Stomach (tissue), 9 donors: ENCODE measurements around the gene PHTF2. TPM values are rescaled to one million over a fixed set of nuclear protein-coding genes. Genes with fewer than 3 reads are reported as not detected.

Source experiments
- DNase-seq, 2 donors: peaks; one replicate each; pipeline versions ENCODE4 v3.0.0 to v3.0.0-alpha.2; 2013 to 2019
- H3K27ac ChIP-seq, 5 donors: fragments of 200-600 bp in 4 of 5; sonication (generic) in 4 of 5; one replicate each; pipeline ENCODE4 v1.5.1; 2013 to 2019; ENCODE audit warnings: mild to moderate bottlenecking in 1 of 5, moderate library complexity in 1 of 5
- H3K27me3 ChIP-seq, 3 donors: fragments of 200-600 bp; sonication (generic); one replicate each; pipeline ENCODE4 v1.5.1; 2017 to 2019; ENCODE audit warnings: mixed run types in 1 of 3
- H3K36me3 ChIP-seq, 4 donors: fragments of 200-600 bp; sonication (generic); 1 replicate in 3 of 4; 2 replicates in 1 of 4; pipeline ENCODE4 v1.5.1; 2016 to 2019
- H3K4me1 ChIP-seq, 4 donors: fragments of 200-600 bp; sonication (generic); one replicate each; pipeline ENCODE4 v1.5.1; 2016 to 2019
- H3K4me3 ChIP-seq, 4 donors: fragments of 200-600 bp; sonication (generic) in 3 of 4; one replicate each; pipeline ENCODE4 v1.5.1; 2016 to 2019; ENCODE audit warnings: mild to moderate bottlenecking in 1 of 4
- H3K9me3 ChIP-seq, 4 donors: fragments of 200-600 bp; sonication (generic); one replicate each; pipeline ENCODE4 v1.5.1; 2016 to 2019
- EP300 ChIP-seq: sonication (generic); formaldehyde crosslinking; IDR thresholded peaks from one replicate; pipeline ENCODE4 v1.6.1; 2017; ENCODE audit warnings: antibody characterized with exemption
- POLR2A ChIP-seq, 4 donors: fragments of 450-650 bp; IDR thresholded peaks; one replicate each; pipeline ENCODE4 v1.6.1; 2016; ENCODE audit warnings: antibody characterized with exemption in 4 of 4, control low read depth in 2 of 4, mild to moderate bottlenecking in 1 of 4, moderate library complexity in 1 of 4
- POLR2AphosphoS5 ChIP-seq, 3 donors: sonication (generic); formaldehyde crosslinking; IDR thresholded peaks; one replicate each; pipeline ENCODE4 v1.6.1; 2016; ENCODE audit warnings: antibody characterized with exemption in 3 of 3
- WGBS, 5 donors: extraction: QIAGEN DNeasy Blood & Tissue Kit in 3 of 5; methylation state at CpG; one replicate each; pipeline versions ENCODE4 v1.1.5 to v1.1.7; 2013 to 2018; 5-methylcytosine and 5-hydroxymethylcytosine counted together
- intact Hi-C: fragments of 100-400 bp; cut with DNase I; formaldehyde crosslinking; loops from one replicate; pipeline ENCODE4 v1.15.1; 2023; ENCODE audit warnings: low total_unique reads
- polyA plus RNA-seq, 3 donors: library from polyadenylated mRNA; stranded (reverse); fragments of 200-250 nt; gene quantifications; one replicate each; pipeline ENCODE4 v1.2.3, GENCODE V29; 2013
- total RNA-seq, 5 donors: library from RNA; depleted of rRNA; stranded (reverse); fragments of >200 nt; gene quantifications; one replicate each; pipeline versions ENCODE4 v1.1.0 to v1.2.3, GENCODE V29; 2014 to 2016
- TF ChIP-seq, protein P1 (sequence below), 7 experiments: fragments of 450-650 bp in 4 of 7; fragments of 200-600 bp in 3 of 7; sonication (generic) in 3 of 7; IDR thresholded peaks; one replicate each; pipeline ENCODE4 v1.5.1; 2016 to 2019; ENCODE audit warnings: antibody characterized with exemption in 7 of 7, control low read depth in 2 of 7, mild to moderate bottlenecking in 1 of 7
- donor health status: healthy with polysubstance abuse.
- donor health status: Bipolar disorder and iron deficiency.
- donor health status: healthy.

The PHTF2 gene
- total and polyA plus RNA-seq, 8 donors = 2.0 to 42.9 (median 12.5) TPM

DNA sequence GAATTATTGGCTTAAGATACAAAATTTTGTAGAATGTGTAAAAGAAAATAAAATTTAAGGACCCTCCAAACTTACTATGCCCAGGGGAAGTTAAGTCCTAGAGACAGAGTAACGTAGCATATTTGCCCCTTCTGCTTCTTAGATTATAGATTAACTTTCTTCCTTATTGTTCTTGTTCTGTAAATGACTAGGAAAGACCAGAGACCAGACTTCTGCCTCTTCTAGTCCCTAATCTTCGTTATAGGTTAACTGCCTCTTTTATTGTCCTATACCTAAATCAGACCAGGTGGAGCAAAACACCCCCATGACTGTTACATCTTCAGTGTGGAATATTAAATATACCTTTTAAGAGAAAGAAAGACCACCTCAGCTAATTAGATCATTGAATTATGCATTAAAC is 160.5 kb downstream of the PHTF2 start:
- DNase-seq = no peak
- Histone ChIP-seq H3K4me1 (no peaks in the 10 kb centered on the region), H3K4me3 (no peak overlapping the region), H3K27ac (no peak overlapping the region), H3K27me3 (no peaks in the 10 kb centered on the region), H3K9me3 (no peaks in the 10 kb centered on the region), H3K36me3 (peaks cover 0 to 2% (median under 1%) of the 10 kb centered on the region in 4 donors)
- no peak for TF ChIP-seq POLR2AphosphoS5 (IDR thresholded peaks at IDR 0.05)
- no peak for TF ChIP-seq POLR2A (IDR thresholded peaks at IDR 0.05)
- TF ChIP-seq, protein P1, sequence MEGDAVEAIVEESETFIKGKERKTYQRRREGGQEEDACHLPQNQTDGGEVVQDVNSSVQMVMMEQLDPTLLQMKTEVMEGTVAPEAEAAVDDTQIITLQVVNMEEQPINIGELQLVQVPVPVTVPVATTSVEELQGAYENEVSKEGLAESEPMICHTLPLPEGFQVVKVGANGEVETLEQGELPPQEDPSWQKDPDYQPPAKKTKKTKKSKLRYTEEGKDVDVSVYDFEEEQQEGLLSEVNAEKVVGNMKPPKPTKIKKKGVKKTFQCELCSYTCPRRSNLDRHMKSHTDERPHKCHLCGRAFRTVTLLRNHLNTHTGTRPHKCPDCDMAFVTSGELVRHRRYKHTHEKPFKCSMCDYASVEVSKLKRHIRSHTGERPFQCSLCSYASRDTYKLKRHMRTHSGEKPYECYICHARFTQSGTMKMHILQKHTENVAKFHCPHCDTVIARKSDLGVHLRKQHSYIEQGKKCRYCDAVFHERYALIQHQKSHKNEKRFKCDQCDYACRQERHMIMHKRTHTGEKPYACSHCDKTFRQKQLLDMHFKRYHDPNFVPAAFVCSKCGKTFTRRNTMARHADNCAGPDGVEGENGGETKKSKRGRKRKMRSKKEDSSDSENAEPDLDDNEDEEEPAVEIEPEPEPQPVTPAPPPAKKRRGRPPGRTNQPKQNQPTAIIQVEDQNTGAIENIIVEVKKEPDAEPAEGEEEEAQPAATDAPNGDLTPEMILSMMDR (IDR thresholded peaks at IDR 0.05) = no peak
- no peak for TF ChIP-seq EP300
- 77 to 89% (median 83%) methylated on average over 2 of the region's 2 CpGs for WGBS, 5 donors
- intact Hi-C loops = no loop called here

DNA sequence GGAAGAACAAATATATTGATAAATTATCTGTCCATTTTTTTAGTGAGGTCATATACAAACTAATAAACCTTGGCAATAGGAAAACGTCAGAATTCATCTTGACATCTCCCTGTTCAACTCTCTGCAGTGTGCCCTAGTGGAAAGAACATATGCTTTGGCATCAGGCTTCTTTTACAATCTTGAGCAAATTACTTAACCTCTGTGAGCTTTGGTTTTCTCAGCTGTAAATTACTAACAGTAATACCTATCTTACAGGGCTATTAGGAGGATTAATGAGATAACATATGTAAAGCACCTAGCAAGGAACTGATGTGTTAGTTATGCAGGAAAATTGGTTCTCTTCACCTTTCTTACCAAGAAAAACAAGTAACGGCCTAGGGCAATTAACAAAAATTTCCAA is 161.8 kb downstream of the PHTF2 start:
- 76 to 88% (median 80%) methylated on average over 2 of the region's 2 CpGs for WGBS, 5 donors
- Histone ChIP-seq H3K4me3 (no peak overlapping the region), H3K4me1 (no peaks in the 10 kb centered on the region), H3K27me3 (no peaks in the 10 kb centered on the region), H3K9me3 (no peaks in the 10 kb centered on the region), H3K36me3 (no peaks in the 10 kb centered on the region), H3K27ac (no peak overlapping the region)
- no peak for DNase-seq
- intact Hi-C loops = no loop called here
- TF ChIP-seq POLR2A (IDR thresholded peaks at IDR 0.05) (no peak), POLR2AphosphoS5 (IDR thresholded peaks at IDR 0.05) (no peak), EP300 (no peak)
- TF ChIP-seq, protein P1 (IDR thresholded peaks at IDR 0.05) = no peak

DNA sequence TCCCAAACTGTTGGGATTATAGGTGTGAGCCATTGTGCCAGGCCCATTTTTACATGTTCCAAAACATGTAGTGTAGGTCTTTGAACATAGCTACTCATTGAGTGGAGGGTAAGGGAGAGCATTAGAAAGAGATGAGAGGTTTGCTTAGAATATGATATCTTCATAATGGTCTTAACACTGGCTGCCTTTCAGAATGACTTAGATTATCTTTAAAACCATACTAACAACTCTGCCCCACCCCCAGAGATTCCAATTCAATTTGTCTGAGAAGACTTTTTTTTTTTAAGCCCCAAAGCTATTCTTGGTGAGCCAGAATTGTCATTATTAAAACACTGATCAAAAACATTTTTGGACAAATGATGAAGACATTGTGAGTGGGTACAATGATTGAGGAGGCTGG is 168.9 kb downstream of the PHTF2 start:
- Histone ChIP-seq H3K36me3 (no peaks in the 10 kb centered on the region), H3K27ac (no peak overlapping the region), H3K4me1 (no peaks in the 10 kb centered on the region), H3K9me3 (no peaks in the 10 kb centered on the region), H3K4me3 (no peak overlapping the region), H3K27me3 (no peaks in the 10 kb centered on the region)
- intact Hi-C loops = no loop called here
- no peak for DNase-seq
- TF ChIP-seq POLR2A (IDR thresholded peaks at IDR 0.05) (no peak), EP300 (no peak), POLR2AphosphoS5 (IDR thresholded peaks at IDR 0.05) (no peak)
- TF ChIP-seq, protein P1 (IDR thresholded peaks at IDR 0.05) = no peak

DNA sequence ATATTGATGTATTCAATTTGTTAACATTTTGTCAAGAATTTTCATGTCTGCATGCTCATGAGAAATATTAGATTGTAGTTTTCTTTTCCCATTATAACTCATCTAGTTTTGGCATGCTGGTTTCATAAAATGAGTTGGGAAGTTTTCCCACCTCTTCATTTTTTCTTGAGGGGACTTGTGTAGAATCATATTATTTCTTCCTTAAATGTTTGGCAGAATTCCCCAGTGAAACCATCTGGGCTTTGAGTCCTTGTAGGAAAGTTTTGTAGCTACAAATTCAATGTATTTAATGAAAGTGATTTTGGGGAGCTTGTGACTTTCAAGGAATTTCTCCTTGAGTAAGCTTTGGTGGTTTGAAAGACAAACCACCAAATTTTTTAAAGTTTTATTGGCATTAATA is 173.2 kb downstream of the PHTF2 start:
- TF ChIP-seq EP300 (no peak), POLR2AphosphoS5 (IDR thresholded peaks at IDR 0.05) (no peak), POLR2A (IDR thresholded peaks at IDR 0.05) (no peak)
- TF ChIP-seq, protein P1 (IDR thresholded peaks at IDR 0.05) = no peak
- no peak overlapping the region for H3K4me3 ChIP-seq

More for the DNA sequence above, 173.2 kb downstream of the PHTF2 start:
- no peak for DNase-seq
- Histone ChIP-seq H3K9me3 (no peaks in the 10 kb centered on the region), H3K4me1 (no peaks in the 10 kb centered on the region), H3K27me3 (no peaks in the 10 kb centered on the region), H3K36me3 (no peaks in the 10 kb centered on the region), H3K27ac (no peak overlapping the region)
- intact Hi-C loops = no loop called here
